HG02943 (cell line): ENCODE data around the gene PLEKHM3.
A peak's percentile ranks its signal among the peaks of the same experiment; 100 is the strongest.

Experiments
- ATAC-seq: cut with Tn5 transposase; IDR thresholded peaks from one replicate; pipeline ENCODE4 v1.9.1; 2021; ENCODE audit warnings: mild to moderate bottlenecking, low read depth, moderate library complexity; ENCODE audit not compliant: unreplicated experiment

The PLEKHM3 gene

DNA sequence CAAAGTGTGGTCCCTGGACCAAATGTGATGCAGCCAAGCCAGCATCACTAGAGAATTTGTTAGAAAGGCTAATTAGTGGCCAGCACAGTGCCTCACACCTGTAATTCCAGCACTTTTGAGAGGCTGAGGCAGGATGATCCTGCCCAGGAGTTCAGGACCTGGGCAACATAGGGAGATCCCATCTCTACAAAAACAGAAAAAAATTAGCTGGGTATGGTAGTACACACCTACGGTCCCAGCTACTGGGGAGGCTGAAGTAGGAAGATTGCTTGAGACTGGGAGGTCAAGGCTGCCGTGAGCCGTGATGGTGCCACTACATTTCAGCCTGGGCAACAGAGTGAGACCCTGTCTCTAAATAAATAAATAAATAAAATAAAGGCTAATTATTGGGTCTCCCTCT, 185.8 kb downstream of the PLEKHM3 start:
- no peak for ATAC-seq

- no peak for ATAC-seq
Measured at GRCh38 chr2:207839028-207839427, 186.3 kb downstream of the PLEKHM3 start.

- ATAC-seq: no peak
Measured at GRCh38 chr2:207836521-207837133, 188.7 kb downstream of the PLEKHM3 start.

DNA sequence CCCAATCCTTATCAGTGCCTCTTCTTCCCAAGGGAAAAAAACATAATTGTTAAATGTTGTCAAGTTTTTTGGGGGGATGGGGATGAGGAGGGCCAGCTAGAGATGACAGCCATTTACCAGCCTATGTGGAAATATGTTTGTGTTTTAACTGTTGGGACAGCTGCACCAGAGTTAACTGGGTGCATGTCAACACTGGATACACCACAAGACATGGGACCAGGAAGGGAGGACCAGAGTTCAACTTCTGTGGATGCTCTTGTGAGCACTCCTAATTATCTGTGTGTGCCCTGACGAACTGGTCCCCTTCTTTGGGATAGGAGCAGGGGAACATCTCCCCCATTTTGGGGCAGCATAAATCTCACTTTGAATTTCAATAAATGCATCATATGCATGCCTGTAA, 189.5 kb downstream of the PLEKHM3 start:
- no peak for ATAC-seq

DNA sequence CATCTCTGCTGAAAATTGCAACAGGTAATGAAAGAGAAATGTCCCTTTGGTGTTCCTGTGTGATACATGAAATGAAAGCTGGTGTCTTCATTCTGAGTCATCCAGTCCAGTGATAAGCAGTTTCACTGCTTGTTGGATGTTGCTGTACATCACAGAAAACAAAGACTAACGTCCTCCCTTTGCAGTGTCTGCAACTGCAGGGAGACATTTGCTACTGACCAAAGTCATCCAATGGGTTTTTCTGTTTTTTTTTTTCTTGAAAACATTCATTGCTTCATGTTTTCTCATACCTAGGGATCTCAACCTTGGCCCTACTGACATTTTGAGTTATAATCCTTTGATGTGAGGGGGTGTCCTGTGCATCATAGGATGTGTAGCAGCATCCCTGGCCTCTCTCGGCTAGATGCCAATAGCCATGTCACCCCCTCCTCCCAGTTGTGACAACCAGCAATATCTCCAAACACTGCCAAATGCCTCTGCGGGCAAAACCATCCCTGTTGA, 192.0 kb downstream of the PLEKHM3 start:
- peak; percentile 91 for ATAC-seq

- ATAC-seq: no peak
Measured at GRCh38 chr2:207831584-207832248, 193.6 kb downstream of the PLEKHM3 start.

DNA sequence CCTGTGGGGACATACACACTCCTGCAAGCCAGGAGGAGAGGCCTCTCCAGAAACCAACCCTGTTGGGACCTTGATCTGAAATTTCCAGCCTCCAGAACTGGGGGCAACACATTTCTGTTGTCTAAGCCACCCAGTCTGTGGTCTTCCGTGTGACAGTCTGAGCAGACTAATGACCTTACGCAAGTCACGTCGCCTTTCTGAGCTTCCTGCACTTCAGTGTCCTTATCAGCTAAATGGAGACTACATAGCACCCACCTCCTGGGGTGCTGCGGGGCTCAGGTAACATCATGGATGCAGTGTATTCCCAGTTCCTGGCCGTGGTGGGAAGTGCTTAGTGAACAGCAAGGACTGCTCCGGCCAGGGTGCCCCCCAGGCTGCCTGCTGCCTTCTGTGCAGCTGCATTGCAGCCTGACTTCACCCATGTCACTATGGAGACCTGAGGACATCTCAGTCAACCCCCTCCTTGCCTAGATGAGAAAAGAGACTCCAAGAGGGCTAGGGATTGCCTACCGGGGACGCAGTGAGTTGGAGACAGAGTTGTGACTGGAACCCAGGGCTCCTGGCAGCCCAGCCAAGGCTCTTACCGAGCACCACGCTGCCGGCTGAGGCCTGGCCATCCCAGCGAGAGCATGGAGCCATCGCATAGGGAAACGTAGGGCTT, 194.4 kb downstream of the PLEKHM3 start:
- ATAC-seq: no peak

GRCh38 chr2:207828361-207829057, 196.8 kb downstream of the PLEKHM3 start:
- ATAC-seq: no peak

- no peak for ATAC-seq
Measured at GRCh38 chr2:207825978-207826377, 199.3 kb downstream of the PLEKHM3 start.

GRCh38 chr2:207825045-207825954, 200.0 kb downstream of the PLEKHM3 start:
- no peak for ATAC-seq

DNA sequence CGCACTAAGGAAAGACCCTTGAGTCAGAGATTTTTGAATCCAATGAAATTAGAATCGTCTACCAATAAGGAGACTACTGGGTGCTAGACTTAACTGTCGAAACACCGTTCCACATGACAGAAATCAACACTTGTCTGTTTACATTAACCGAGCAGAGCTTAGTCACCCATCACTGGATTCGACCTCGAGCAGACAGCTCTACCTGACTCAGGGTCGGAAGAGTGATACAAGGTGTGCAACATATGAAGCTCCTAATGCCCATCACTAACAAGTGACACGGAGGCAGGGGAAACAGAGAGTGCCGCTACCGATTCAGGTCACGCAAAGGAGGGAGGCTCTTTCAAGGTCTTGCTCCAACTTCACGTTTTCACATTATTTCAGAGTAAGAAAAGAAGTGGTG, 201.5 kb downstream of the PLEKHM3 start:
- no peak for ATAC-seq

DNA sequence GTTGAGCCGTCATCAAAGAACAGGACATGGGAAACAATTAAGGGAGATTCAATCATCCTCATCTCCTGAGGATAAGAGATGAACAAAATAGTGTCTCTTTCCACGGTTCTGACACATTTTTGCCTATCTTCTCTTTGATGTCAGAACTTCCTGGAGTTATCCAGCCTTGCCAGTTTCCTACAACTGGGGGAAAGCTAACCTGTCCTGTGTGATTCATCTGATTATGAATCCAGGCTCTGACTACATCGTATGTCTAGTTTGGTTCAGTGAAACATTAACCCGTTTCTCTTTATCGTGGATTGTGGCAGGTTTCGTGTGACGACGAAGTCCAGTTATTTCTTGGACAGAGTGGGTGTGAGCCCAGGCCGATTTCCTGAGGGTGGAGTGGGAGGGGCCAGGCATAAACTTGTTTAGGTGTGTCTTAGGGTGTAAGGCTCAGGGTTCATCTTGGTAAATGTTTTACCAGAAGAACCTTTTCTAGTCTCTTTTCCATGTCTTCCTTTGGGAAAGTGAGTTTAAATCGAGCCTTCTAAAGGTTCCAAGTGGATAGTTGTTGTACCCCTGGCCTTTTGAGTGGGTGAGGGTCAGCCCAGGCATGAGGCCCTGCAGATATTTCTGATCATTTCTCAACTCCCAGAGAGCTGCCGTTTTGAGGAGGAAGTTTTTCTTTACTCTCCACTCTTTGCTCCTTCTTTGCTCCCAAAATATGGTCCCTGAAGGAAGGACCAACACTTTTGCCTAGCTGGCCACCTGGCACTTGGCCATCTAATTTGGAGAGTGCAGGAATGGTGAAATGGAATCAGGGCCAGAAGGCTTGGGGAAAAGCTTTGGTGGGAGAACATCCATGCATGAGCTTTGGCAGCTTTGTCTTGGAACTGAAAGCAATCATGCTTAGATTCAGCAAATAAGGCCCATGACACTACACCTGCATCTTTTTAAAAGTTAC, 205.2 kb downstream of the PLEKHM3 start:
- ATAC-seq: no peak

DNA sequence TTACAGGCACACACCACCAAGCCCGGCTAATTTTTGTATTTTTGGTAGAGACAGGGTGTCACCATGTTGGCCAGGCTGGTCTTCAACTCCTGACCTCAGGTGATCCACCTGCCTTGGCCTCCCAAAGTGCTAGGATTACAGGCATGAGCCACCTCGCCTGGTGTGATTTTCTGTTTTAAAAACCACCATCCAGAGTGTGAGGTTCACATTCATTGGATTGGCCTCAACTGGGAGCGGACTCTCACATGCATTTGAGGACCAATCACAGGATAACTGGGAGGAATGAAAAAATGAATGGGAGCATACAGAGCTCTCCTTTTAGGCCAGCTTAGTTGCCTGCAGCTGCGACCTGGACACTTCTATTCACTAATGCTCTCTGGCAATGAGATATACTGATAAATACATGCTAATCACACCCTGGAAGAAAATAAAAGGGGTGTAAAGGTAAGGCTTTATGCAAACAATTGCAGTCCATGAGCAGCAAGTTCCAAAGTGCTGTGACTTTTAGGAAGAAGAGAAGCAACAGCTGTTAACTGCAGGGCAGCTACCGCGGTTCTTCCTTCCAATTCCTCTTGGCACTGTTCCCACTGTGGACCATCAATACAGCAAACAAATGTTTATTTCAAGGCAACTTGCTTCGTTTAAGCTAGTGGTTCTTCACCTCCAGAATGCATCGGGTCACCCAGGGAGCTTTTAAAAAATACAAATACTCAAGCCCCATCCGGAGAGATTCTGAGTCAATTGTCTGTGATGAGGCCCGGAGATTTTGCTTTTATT, 206.1 kb downstream of the PLEKHM3 start:
- no peak for ATAC-seq

- no peak for ATAC-seq
Measured at GRCh38 chr2:207816546-207816945, 208.8 kb downstream of the PLEKHM3 start.

GRCh38 chr2:207815254-207815653, 210.1 kb downstream of the PLEKHM3 start:
- ATAC-seq: no peak

DNA sequence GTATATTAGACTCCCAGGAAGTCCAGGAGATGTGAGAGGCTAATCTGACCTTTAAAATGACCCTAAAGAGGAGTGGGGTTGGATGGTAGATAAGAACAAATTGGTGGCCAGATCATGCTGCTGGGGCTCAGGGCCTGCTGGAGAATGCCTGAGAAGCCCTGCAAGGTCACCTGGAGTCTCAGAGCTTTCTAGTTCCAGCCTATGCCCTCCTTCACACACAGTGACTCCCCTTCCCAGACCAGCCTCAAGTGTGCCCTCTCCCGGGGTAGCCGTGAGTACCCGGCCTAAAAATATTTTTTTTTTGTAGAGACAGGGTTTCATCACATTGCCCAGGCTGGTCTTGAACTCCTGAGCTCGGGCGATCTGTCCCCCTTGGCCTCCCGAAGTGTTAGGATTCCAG, 211.4 kb downstream of the PLEKHM3 start:
- no peak for ATAC-seq

DNA sequence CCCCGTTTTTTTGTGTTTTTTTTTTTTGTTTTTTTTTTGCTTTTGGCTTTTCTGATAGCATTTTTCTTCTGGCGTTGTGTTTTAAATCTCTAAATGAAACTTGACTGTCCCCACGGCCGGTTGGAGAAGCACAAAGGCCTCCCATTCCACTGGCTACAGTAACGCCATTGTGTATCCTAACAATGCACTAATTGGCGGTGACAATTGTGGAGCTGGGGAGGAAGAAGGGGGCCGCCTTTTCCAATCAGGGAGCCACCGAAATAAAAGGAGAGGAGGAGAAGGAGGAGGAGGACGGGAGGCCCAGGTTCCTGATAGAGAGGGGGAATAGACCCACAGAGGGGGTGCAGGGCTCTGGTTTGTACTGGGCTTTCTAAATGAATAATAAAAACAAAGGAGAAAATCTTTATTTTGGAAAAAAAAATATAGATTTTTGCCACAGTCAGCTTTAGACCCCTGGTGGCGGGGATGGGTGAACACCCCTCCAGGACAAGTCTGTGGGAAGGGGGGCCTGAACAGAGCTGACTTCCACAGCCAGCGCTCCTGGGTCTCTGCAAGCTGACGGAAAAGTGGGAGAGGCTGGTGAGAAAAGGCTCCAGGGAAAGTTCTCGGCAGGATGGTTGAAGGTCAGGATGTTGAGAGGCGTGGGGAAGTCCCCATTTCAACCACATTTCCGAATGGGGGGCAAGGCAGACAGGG, 212.0 kb downstream of the PLEKHM3 start:
- ATAC-seq: no peak

- no peak for ATAC-seq
Measured at GRCh38 chr2:207812726-207813080, 212.6 kb downstream of the PLEKHM3 start.
